Hepatocyte (in vitro differentiated cells): Measurements from ENCODE around the gene RRAS. TPM values are rescaled to one million over a fixed set of nuclear protein-coding genes. Genes with fewer than 3 reads are reported as not detected.

Experiments
- DNase-seq: peaks from one replicate; pipeline ENCODE4 v3.0.0-alpha.2; 2016; ENCODE audit warnings: low spot score
- H2AFZ ChIP-seq: fragments of 200-600 bp; sonication (generic); 2 replicates; pipeline ENCODE4 v1.6.0; 2016; ENCODE audit warnings: antibody characterized with exemption, mild to moderate bottlenecking
- H3K27ac ChIP-seq: fragments of 200-600 bp; sonication (generic); 2 replicates; pipeline ENCODE4 v1.5.1; 2016; ENCODE audit warnings: mild to moderate bottlenecking
- H3K27me3 ChIP-seq: fragments of 200-600 bp; sonication (generic); 2 replicates; pipeline ENCODE4 v1.6.1; 2016
- H3K36me3 ChIP-seq: fragments of 200-600 bp; sonication (generic); replicated peaks from 2 replicates; pipeline ENCODE4 v1.5.1; 2016; ENCODE audit warnings: low read depth; ENCODE audit not compliant: insufficient read depth
- H3K4me1 ChIP-seq: fragments of 200-600 bp; sonication (generic); 2 replicates; pipeline ENCODE4 v1.5.1; 2016; ENCODE audit warnings: mild to moderate bottlenecking, moderate library complexity; ENCODE audit not compliant: insufficient read depth
- H3K4me2 ChIP-seq: fragments of 200-600 bp; sonication (generic); 2 replicates; pipeline ENCODE4 v1.6.0; 2016
- H3K4me3 ChIP-seq: fragments of 200-600 bp; sonication (generic); 2 replicates; pipeline ENCODE4 v1.5.1; 2016; ENCODE audit warnings: mild to moderate bottlenecking
- H3K79me2 ChIP-seq: fragments of 200-600 bp; sonication (generic); 2 replicates; pipeline ENCODE4 v1.6.0; 2017; ENCODE audit warnings: mild to moderate bottlenecking
- H3K9me2 ChIP-seq: fragments of 200-600 bp; sonication (generic); replicated peaks from 2 replicates; pipeline ENCODE4 v1.6.0; 2017; ENCODE audit warnings: mild to moderate bottlenecking; ENCODE audit not compliant: insufficient read depth
- H3K9me3 ChIP-seq: fragments of 200-600 bp; sonication (generic); 2 replicates; pipeline ENCODE4 v1.5.1; 2016; ENCODE audit warnings: low read depth, mild to moderate bottlenecking
- H4K20me1 ChIP-seq: fragments of 200-600 bp; sonication (generic); 2 replicates; pipeline ENCODE4 v1.6.0; 2016; ENCODE audit warnings: mild to moderate bottlenecking; ENCODE audit not compliant: insufficient read depth, poor library complexity, severe bottlenecking
- CTCF ChIP-seq: fragments of 200-600 bp; sonication (generic); IDR thresholded peaks from 2 replicates; pipeline ENCODE4 v1.5.1; 2016; ENCODE audit warnings: antibody characterized with exemption, mild to moderate bottlenecking; ENCODE audit not compliant: poor library complexity
- EZH2 ChIP-seq: fragments of 200-600 bp; sonication (generic); IDR thresholded peaks from 2 replicates; pipeline ENCODE4 v1.6.1; 2016; ENCODE audit warnings: antibody characterized with exemption, mild to moderate bottlenecking, borderline replicate concordance
- EZH2phosphoT487 ChIP-seq: fragments of 200-600 bp; sonication (generic); IDR thresholded peaks from one replicate; pipeline ENCODE4 v1.6.1; 2018; ENCODE audit warnings: antibody characterized with exemption, mild to moderate bottlenecking, low read depth, moderate library complexity; ENCODE audit not compliant: unreplicated experiment, severe bottlenecking
- WGBS: methylation state at CpG from one replicate; pipeline ENCODE4 v1.1.6; 2016; ENCODE audit warnings: low lambda C conversion rate; ENCODE audit errors: missing lambda C conversion rate; 5-methylcytosine and 5-hydroxymethylcytosine counted together
- polyA plus RNA-seq: library from polyadenylated mRNA; unstranded; fragments of >200 nt; fragmentation: Nextera tagmentation; extraction: Ambion mirVana; gene quantifications from 2 replicates; pipeline ENCODE4 v1.2.1, GENCODE V29; 2016
- total RNA-seq: library from RNA; depleted of rRNA; stranded (reverse); fragments of >200 nt; gene quantifications from 2 replicates; pipeline ENCODE4 v1.2.3, GENCODE V29; 2014

RRAS gene
- total and polyA plus RNA-seq, 2 experiments from 2014 or later: 19.2 to 107 TPM

GRCh38 chr19:49651029-49651819 lies 11.3 kb upstream of the RRAS start:
- WGBS: 93% methylated on average over 8 of the region's 72 CpGs
- DNase-seq: no peak
- Histone ChIP-seq H3K79me2 (peaks cover 32% of the 10 kb centered on the region), H3K27me3 (no peaks in the 10 kb centered on the region), H3K27ac (no peak overlapping the region), H3K9me3 (no peaks in the 10 kb centered on the region), H3K4me2 (no peak overlapping the region), H3K4me1 (no peaks in the 10 kb centered on the region), H3K36me3 (no peaks in the 10 kb centered on the region), H3K4me3 (no peak overlapping the region), H4K20me1 (no peaks in the 10 kb centered on the region), H2AFZ (no peak overlapping the region), H3K9me2 (no peaks in the 10 kb centered on the region)
- no peak for TF ChIP-seq EZH2phosphoT487
- no peak for TF ChIP-seq EZH2
- TF ChIP-seq CTCF: no peak

- H3K27ac ChIP-seq: no peak overlapping the region
- H3K79me2 ChIP-seq: peaks cover 73% of the 10 kb centered on the region
- H3K4me2 ChIP-seq: no peak overlapping the region
- no peaks in the 10 kb centered on the region for H3K9me3 ChIP-seq
- H3K4me1 ChIP-seq: peaks cover 11% of the 10 kb centered on the region
- no peaks in the 10 kb centered on the region for H3K36me3 ChIP-seq
- 96% methylated on average over 17 of the region's 17 CpGs for WGBS
- DNase-seq: no peak
- no peaks in the 10 kb centered on the region for H3K27me3 ChIP-seq
- no peaks in the 10 kb centered on the region for H3K9me2 ChIP-seq
- no peak overlapping the region for H3K4me3 ChIP-seq
- H4K20me1 ChIP-seq: peaks cover 9% of the 10 kb centered on the region
- no peak for TF ChIP-seq EZH2phosphoT487
- TF ChIP-seq EZH2: no peak
- no peak for TF ChIP-seq CTCF
- H2AFZ ChIP-seq: no peak overlapping the region
Observed at GRCh38 chr19:49646586-49646985, 6.6 kb upstream of the RRAS start.

- TF ChIP-seq CTCF (no peak), EZH2phosphoT487 (no peak), EZH2 (no peak)
- H3K79me2 ChIP-seq: peaks cover 73% of the 10 kb centered on the region
- no peak overlapping the region for H2AFZ ChIP-seq
- H3K36me3 ChIP-seq: no peaks in the 10 kb centered on the region
- no peak overlapping the region for H3K27ac ChIP-seq
- H3K27me3 ChIP-seq: no peaks in the 10 kb centered on the region
- H3K9me2 ChIP-seq: no peaks in the 10 kb centered on the region
- H3K4me2 ChIP-seq: no peak overlapping the region
- H3K4me1 ChIP-seq: peaks cover 16% of the 10 kb centered on the region
- H3K9me3 ChIP-seq: no peaks in the 10 kb centered on the region
- no peak overlapping the region for H3K4me3 ChIP-seq
- peaks cover 9% of the 10 kb centered on the region for H4K20me1 ChIP-seq
- WGBS: 96% methylated on average over 13 of the region's 13 CpGs
- DNase-seq: no peak
Observed at GRCh38 chr19:49645995-49646394, 6.1 kb upstream of the RRAS start.
